Head of caudate nucleus (tissue), 42 donors: Measurements from ENCODE around the gene NHLRC4.

Experiments
- DNase-seq, 42 donors: peaks; one replicate each; pipeline versions ENCODE4 v3.0.0 to v3.0.0-alpha.2; 2020 to 2021; ENCODE audit warnings: mixed read lengths in 7 of 42
- intact Hi-C: fragments of 100-400 bp; cut with DNase I; formaldehyde crosslinking; loops from one replicate; pipeline ENCODE4 v1.15.0; 2022

NHLRC4 gene

DNA sequence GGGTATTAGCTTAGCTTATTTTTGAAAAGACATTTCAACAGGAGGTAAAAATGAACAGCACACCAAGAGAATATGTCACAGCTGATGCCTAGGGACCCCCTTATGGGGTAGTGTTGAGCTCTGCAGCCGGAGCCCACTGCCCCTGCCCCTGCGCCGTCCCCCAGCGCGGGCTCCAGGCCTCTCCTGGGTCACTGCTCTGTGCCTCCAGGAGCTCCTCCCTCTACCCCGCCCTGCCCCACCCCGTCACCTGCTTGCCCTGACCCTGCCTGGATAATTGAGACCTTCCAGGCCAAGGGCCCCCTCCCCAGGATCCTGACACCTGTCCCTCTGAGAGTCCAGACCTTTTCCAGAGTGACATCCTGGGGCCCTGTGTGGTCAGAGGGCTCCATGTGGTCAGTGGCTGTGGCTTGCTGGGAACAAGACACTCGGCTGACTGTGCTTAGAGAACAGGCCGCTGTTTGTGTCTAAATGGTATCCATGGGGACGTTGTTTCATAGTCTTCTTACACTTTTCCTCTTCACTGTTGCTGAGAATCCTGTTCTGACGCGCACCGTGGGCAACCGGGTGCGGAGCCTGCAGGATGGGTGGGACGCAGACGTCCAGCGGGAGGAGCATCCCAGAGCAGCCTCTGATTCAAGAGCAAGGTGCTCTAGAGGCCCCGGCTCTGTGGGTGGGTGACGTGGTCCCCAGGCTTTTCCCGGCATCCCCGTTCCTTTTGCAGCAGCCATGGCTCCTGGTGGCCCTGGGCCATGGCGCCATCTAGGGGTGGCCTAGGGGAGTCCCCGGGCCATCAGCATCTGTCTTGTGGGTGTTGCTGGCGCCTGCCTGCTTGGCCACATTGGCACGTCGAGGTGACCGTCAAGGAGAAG is 43.9 kb downstream of the NHLRC4 start:
- peak; percentile 65 to 90 (median 81) for DNase-seq
- intact Hi-C loops: no loop called here

DNA sequence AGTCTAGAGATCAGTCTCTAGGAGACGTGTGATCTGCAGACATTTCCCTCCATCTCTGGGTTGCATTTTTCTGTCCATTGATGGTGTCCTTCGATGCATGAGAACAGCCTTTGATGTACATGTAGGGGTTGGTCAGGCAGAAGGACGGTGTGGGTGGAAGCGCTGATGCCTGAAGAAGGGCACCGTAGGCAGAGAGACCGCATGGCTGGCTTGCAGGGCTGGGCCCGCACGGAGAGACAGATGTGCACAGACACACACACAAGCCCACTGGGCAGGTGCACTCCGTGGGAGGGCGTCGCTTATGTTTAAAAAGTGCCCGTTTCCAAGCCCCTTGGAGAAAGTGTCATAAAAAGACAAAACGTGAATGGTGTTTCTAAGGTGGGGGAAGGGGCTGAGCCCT is 48.3 kb downstream of the NHLRC4 start:
- DNase-seq: no peak

GRCh38 chr16:616733-617586 is 50.2 kb downstream of the NHLRC4 start:
- intact Hi-C loops: no loop called here
- DNase-seq: no peak

More for the DNA sequence above, 48.3 kb downstream of the NHLRC4 start:
- intact Hi-C loops: no loop called here

DNA sequence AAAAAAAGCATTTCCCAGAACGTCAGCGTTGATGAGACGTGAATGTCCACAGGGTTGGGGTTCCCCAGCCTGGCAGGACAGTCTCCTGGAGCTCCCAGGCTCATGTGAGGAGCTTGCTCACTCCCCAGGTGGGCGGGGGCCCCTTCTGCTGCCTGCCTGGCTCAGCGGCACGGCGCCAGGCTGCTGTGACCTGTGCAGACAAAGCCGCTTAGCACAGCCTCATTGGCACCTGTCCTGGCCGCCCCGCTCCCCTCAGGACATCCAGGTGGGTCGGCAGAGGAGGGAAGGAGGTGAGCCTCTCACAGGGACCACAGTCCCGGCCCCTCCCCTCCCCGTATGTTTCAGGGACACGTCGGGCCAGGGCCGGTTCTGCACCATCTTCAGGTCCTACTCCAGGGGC is 51.0 kb downstream of the NHLRC4 start:
- intact Hi-C loops: no loop called here
- no peak for DNase-seq
